Activated naive CD8-positive, alpha-beta T cell (primary cell): Measurements from ENCODE around the gene SNX32.
A peak's percentile ranks its signal among the peaks of the same experiment; 100 is the strongest.

Experiments used
- H3K27ac Mint-ChIP-seq: one replicate; pipeline ENCODE4 v1.8.0; 2021; ENCODE audit warnings: mixed read lengths
- H3K27me3 Mint-ChIP-seq: one replicate; pipeline ENCODE4 v1.8.0; 2021; ENCODE audit warnings: mixed read lengths
- H3K36me3 Mint-ChIP-seq: one replicate; pipeline ENCODE4 v1.8.0; 2021; ENCODE audit warnings: mixed read lengths
- H3K4me1 Mint-ChIP-seq: one replicate; pipeline ENCODE4 v1.8.0; 2021; ENCODE audit warnings: low read depth, mixed read lengths
- H3K4me3 Mint-ChIP-seq: one replicate; pipeline ENCODE4 v1.8.0; 2021; ENCODE audit warnings: mild to moderate bottlenecking, mixed read lengths
- H3K9me3 Mint-ChIP-seq: one replicate; pipeline ENCODE4 v1.8.0; 2021; ENCODE audit warnings: low read depth, mixed read lengths

The SNX32 gene

DNA sequence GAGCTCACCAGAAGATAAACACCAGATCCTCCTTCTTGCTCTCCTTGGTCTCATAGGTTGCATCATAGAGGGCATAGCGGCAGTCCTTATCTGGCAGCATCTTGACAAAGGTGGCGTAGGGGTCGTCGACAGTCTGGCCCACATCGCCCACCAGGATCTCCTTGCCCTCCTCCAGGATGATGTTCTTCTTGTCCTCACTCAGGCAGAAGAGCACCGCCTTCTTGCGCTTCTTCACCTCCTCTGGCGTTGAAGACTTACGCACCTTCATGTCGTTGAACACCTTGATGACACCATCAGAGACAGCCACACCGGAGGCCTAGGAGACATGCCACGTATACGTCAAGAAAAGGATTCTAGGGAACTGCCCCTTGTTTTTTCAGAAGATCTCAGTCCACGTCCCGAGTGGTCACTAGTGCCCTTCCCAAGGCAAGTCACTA, 22.2 kb downstream of the SNX32 start:
- H3K4me3 Mint-ChIP-seq, result peak overlapping the region; percentile 97
- no peaks in the 10 kb centered on the region for H3K27me3 Mint-ChIP-seq
- peaks cover 16% of the 10 kb centered on the region for H3K36me3 Mint-ChIP-seq
- H3K27ac Mint-ChIP-seq, result peak overlapping the region; percentile 93
- H3K4me1 Mint-ChIP-seq, result peaks cover 46% of the 10 kb centered on the region
- H3K9me3 Mint-ChIP-seq, result no peaks in the 10 kb centered on the region

- Mint-ChIP-seq H3K4me1 (peaks cover 51% of the 10 kb centered on the region), H3K36me3 (peaks cover 11% of the 10 kb centered on the region), H3K27me3 (no peaks in the 10 kb centered on the region), H3K4me3 (peak overlapping the region; percentile 97), H3K9me3 (no peaks in the 10 kb centered on the region), H3K27ac (peak overlapping the region; percentile 93)
These were observed 23.1 kb downstream of the SNX32 start for GRCh38 chr11:65856689-65857499.

DNA sequence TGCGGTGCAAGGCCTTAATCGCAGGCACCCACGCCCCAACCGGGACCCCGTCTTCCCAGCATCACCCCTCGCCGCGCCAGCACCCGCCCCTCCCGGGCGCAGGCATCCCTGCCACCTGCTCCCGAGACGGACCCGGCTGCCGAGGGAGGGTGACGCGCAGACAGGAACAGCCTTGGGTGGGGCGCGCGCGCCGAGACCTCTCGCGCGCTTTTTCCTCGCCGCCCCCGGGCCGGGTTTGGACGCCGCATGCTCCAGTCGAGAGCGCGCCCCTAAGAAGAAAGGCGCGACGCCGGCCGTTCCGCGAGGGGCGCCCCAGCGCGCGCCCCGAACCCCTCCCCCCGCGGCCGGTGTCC, 23.7 kb downstream of the SNX32 start:
- Mint-ChIP-seq H3K36me3 (peaks cover 7% of the 10 kb centered on the region), H3K9me3 (no peaks in the 10 kb centered on the region), H3K4me1 (peaks cover 50% of the 10 kb centered on the region), H3K27ac (no peak overlapping the region), H3K27me3 (no peaks in the 10 kb centered on the region), H3K4me3 (peak overlapping the region; percentile 97)

DNA sequence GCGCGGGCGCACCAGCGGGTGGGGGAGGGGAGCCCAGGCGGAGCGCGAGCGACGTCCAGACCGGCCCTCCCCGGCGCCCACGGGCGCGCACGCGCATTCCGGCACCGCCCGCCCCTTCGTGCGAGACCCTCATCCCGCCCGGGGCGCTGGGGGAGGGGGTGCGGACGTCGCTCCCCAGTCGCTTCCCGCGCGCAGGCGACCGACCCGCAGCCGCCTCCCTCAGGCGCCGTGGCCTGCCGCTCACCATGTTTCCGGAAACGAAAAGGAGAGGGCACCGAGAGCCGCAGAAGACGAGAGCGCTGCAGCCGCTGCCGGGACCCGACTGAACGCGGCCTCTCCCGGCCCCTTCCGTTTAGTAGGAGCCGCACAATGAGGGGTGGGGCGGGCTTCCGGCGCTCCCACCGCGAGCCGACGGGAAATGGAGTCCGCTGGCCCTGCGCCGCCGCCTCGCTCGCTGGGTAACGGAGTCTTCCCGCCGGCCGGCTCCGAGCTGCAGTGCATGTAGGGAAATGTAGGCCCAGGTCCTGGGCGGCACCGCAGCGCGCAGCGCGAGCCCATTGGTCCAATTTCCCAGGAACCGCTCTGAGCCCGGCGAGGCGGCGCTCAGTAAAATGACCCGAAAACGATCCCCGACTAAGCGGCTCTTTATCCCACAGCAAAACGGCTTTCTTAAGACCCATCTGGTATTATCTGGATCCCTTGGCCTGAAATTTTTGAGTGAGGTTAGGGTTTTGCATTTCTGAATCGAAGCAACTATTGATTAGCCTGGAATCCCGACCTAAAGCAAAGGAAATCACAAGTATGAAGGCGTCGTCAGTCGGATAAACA, 24.3 kb downstream of the SNX32 start, which contains the start of gene CFL1:
CFL1 (minus strand) TSS at position 328 of the 828 bp plus-strand sequence; CDS start at position 247, 81 bp downstream.
- Mint-ChIP-seq H3K27ac (peak within 1 kb of the TSS; percentile 99), H3K4me1 (peaks cover 53% of the 10 kb centered on the region), H3K36me3 (peaks cover 7% of the 10 kb centered on the region), H3K4me3 (peak within 1 kb of the TSS; percentile 97), H3K9me3 (no peaks in the 10 kb centered on the region), H3K27me3 (no peaks in the 10 kb centered on the region)

DNA sequence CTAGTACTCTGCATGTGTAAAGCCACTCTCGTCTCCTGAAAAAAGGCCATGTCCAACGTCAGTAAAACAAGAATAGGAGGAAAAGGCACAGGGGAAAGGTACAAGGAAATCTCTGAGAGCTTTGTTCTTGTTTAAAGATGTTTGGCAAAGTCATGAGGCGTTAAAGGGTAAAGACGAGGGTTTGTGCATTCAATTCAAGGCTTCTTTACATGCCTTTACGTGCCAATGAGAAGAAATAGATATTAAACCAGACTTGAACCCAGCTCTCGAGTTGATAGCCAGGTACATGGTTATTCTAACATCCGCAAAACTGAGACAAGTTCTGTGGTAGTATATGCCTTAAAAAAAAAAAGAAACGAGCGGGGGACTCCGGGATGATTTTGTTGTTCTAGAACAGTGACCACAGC, 24.9 kb downstream of the SNX32 start:
- H3K36me3 Mint-ChIP-seq, result peaks cover 7% of the 10 kb centered on the region

DNA sequence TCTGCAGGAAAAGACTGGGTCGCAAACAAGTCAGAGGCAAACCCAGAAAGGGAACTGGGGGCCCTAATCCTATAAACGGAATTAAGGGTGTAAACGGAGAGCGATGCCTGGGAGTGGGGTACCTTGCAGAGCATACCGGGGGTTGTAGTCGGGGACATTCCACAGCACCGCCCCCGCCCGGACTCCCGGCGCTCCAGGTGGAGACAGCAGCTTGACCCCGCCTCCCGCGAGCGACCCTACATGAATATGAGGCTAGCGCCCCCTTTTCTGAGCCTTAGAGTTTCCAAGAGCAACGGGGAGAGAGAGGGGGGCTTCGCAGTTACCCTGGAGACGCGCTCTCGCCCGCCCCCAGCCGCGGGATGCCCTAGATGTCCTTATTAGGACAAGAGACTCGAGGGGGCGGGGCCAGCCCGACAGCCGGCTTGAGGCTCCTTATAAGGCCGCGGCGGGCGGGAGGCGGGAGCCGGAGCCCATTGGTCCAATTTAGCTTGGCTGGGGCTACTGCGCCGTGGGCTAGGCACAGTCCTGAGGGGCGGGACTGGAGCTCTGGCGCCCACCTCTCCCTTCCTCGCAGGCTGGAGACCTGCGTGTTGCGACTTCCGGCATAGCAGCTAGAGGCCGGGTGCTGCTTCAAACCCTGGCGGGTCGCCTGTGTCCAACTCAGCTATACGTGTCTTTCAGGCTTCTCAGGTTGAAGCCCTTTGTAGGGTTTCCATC, 25.5 kb downstream of the SNX32 start:
- Mint-ChIP-seq H3K36me3 (peaks cover 7% of the 10 kb centered on the region), H3K9me3 (no peaks in the 10 kb centered on the region), H3K27me3 (no peaks in the 10 kb centered on the region), H3K4me3 (peak overlapping the region; percentile 95), H3K4me1 (peaks cover 46% of the 10 kb centered on the region), H3K27ac (peak overlapping the region; percentile 99)

More for the DNA sequence above, 24.9 kb downstream of the SNX32 start:
- peak overlapping the region; percentile 95 for H3K4me3 Mint-ChIP-seq
- no peaks in the 10 kb centered on the region for H3K9me3 Mint-ChIP-seq
- H3K27ac Mint-ChIP-seq, result peak overlapping the region; percentile 99
- H3K27me3 Mint-ChIP-seq, result no peaks in the 10 kb centered on the region
- peaks cover 49% of the 10 kb centered on the region for H3K4me1 Mint-ChIP-seq

DNA sequence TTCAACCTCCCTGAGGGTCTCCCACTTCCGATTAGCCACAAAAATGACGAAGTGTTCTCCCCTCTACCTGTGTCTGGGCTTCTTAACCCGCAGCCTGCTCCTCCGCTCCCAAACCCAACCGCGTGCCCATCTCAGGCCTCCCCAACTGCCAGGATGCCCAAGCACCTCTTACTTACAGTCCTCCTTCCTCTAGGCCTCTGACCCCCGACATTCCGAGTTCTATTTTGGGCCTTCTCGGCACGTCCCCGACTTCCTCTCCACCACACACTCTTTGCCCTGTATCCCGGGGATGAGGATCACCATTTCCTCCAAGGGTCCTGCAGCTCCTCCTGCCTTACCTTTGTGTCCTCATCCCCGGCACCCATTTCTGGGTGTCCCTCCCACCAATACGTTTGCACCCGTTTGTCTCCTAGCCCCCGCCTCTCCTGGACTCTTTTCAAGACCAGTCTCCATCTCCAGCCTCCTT, 26.1 kb downstream of the SNX32 start:
- Mint-ChIP-seq H3K36me3 (peaks cover 4% of the 10 kb centered on the region), H3K27ac (peak overlapping the region; percentile 99), H3K27me3 (no peaks in the 10 kb centered on the region), H3K4me3 (peak overlapping the region; percentile 95), H3K9me3 (no peaks in the 10 kb centered on the region), H3K4me1 (peaks cover 40% of the 10 kb centered on the region)

DNA sequence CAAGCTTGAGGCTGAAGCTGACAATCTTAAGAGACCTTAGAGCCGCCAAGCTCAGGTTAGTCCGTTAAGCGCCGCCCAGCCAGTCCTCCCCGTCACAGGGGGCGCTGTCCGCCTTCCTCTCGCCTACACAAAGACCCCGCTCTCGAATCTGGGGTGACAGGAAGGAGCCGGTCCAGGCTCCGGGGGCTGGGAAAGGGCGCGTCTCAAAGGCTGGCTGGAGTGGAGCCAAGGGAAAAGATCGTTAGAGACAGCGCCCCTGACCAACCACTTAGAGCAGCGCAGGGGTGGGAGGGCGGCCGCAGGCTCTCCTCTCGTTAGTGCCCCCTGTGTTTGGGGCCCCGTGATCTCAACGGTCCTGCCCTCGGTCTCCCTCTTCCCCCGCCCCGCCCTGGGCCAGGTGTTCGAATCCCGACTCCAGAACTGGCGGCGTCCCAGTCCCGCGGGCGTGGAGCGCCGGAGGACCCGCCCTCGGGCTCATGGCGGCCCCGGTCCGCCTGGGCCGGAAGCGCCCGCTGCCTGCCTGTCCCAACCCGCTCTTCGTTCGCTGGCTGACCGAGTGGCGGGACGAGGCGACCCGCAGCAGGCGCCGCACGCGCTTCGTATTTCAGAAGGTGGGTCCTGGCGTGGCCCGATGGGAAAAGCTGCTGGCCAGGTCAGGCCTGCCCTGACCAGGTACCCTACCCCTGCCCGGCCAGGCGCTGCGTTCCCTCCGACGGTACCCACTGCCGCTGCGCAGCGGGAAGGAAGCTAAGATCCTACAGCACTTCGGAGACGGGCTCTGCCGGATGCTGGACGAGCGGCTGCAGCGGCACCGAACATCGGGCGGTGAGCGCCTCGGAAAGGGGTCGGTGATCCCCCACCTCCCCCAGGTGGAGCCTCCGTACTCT, 26.8 kb downstream of the SNX32 start, which contains the start of gene MUS81:
MUS81 (plus strand) TSS at position 156 of the 887 bp plus-strand sequence; CDS start at position 477, 321 bp downstream.
- H3K36me3 Mint-ChIP-seq, result peaks cover 4% of the 10 kb centered on the region

GRCh38 chr11:65861165-65861505, 27.4 kb downstream of the SNX32 start:
- no peaks in the 10 kb centered on the region for H3K27me3 Mint-ChIP-seq

More for the DNA sequence above, 26.8 kb downstream of the SNX32 start, which contains the start of gene MUS81:
- H3K9me3 Mint-ChIP-seq, result no peaks in the 10 kb centered on the region
- H3K4me1 Mint-ChIP-seq, result peaks cover 36% of the 10 kb centered on the region
- no peaks in the 10 kb centered on the region for H3K27me3 Mint-ChIP-seq
- peak within 1 kb of the TSS; percentile 95 for H3K4me3 Mint-ChIP-seq
- peak within 1 kb of the TSS; percentile 99 for H3K27ac Mint-ChIP-seq

GRCh38 chr11:65861533-65862183, 27.9 kb downstream of the SNX32 start:
- Mint-ChIP-seq H3K27ac (no peak overlapping the region), H3K4me3 (peak overlapping the region; percentile 95), H3K4me1 (peaks cover 25% of the 10 kb centered on the region), H3K9me3 (no peaks in the 10 kb centered on the region), H3K36me3 (peaks cover 2% of the 10 kb centered on the region), H3K27me3 (no peaks in the 10 kb centered on the region)

More at GRCh38 chr11:65861165-65861505, 27.4 kb downstream of the SNX32 start:
- Mint-ChIP-seq H3K9me3 (no peaks in the 10 kb centered on the region), H3K4me1 (peaks cover 30% of the 10 kb centered on the region), H3K27ac (peak overlapping the region; percentile 99), H3K36me3 (peaks cover 4% of the 10 kb centered on the region), H3K4me3 (peak overlapping the region; percentile 95)

DNA sequence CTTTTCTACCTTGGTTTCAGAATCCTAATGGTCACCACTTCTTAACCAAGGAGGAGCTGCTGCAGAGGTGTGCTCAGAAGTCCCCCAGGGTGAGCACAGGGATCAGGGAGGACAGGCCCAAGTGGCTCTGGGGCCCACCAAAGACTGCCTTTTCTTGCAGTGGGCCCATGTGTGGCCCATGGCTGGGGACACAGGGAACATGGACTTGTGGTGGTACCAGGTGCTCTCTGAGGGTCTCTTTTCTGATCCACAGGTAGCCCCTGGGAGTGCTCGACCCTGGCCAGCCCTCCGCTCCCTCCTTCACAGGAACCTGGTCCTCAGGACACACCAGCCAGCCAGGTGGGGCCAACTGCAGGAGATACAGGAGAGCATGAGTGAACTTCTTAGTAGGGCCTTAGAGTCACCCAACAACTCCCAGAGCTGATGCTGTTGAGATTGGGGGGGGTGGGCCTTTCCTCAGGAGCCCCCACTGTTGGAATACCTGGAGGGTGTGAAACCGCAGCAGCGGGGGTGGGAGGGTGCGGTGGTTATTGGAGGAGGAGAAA, 28.5 kb downstream of the SNX32 start:
- Mint-ChIP-seq H3K27ac (peak overlapping the region; percentile 52), H3K4me1 (peaks cover 25% of the 10 kb centered on the region), H3K36me3 (no peaks in the 10 kb centered on the region), H3K4me3 (peak overlapping the region; percentile 95), H3K27me3 (no peaks in the 10 kb centered on the region), H3K9me3 (no peaks in the 10 kb centered on the region)

- Mint-ChIP-seq H3K27me3 (no peaks in the 10 kb centered on the region), H3K27ac (no peak overlapping the region), H3K36me3 (no peaks in the 10 kb centered on the region), H3K9me3 (no peaks in the 10 kb centered on the region), H3K4me3 (peak overlapping the region; percentile 20), H3K4me1 (peaks cover 29% of the 10 kb centered on the region)
These were observed 29.5 kb downstream of the SNX32 start for GRCh38 chr11:65862941-65863888.
